ENCODE results near the gene STYXL2. TPM values are rescaled to one million over a fixed set of nuclear protein-coding genes. Genes with fewer than 3 reads are reported as not detected.

Gene STYXL2
- total and polyA plus RNA-seq, 2 donors (not counting 3 experiments of a cell fraction or from before 2014, with no cell fraction given), result not detected

- intact Hi-C loops (cut with micrococcal nuclease) (no loop called here), dilution Hi-C loops (cut with MboI; ENCODE audit: extremely low pct_ligation_motif_present, low sequenced_read_pairs) (no loop called here)
- Histone ChIP-seq H3K36me3 (ENCODE audit: control insufficient read depth in 2 of 2, extremely low read depth in 1 of 2, insufficient read depth in 2 of 2, low read length in 2 of 2) (no peaks in the 10 kb centered on the region), H3K79me2 (ENCODE audit: control insufficient read depth, insufficient read depth, low read length) (no peaks in the 10 kb centered on the region), H3K4me1 (ENCODE audit: control insufficient read depth, extremely low read depth, insufficient read depth, low read length) (no peaks in the 10 kb centered on the region), H3K27me3 (ENCODE audit: control insufficient read depth in 2 of 2, insufficient read depth in 2 of 2, low read length in 2 of 2) (no peaks in the 10 kb centered on the region), H3K9me1 (replicated peaks; ENCODE audit: control insufficient read depth, extremely low read depth, insufficient read depth, low read length) (no peaks in the 10 kb centered on the region), H2AFZ (ENCODE audit: low read depth, low read length) (no peak overlapping the region), H3K4me3 (replicated peaks in 1 of 3; ENCODE audit: insufficient read depth in 1 of 3, low read depth in 1 of 3, low read length in 3 of 3) (no peak overlapping the region), H3K27ac (ENCODE audit: insufficient read depth, low read depth, low read length) (no peak overlapping the region), H3K9me3 (replicated peaks; ENCODE audit: control insufficient read depth, insufficient read depth, low read length) (no peaks in the 10 kb centered on the region), H3K9ac (replicated peaks; ENCODE audit: extremely low read depth, insufficient read depth, low read length) (no peak overlapping the region), H3K4me2 (ENCODE audit: insufficient read depth, low read length) (no peak overlapping the region), H4K20me1 (replicated peaks; ENCODE audit: control insufficient read depth, extremely low read depth, insufficient read depth, low read length) (no peaks in the 10 kb centered on the region)
- FAIRE-seq, result no peak
- BruUV-seq (replicated peaks), result no TSS peak
- no peak for TF ChIP-seq EZH2 (IDR thresholded peaks at IDR 0.05; ENCODE audit: borderline replicate concordance, low read depth, low read length, severe bottlenecking)
- TF ChIP-seq MAX (IDR thresholded peaks at IDR 0.05; ENCODE audit: insufficient read depth, insufficient read length), result no peak
- TF ChIP-seq, protein P1, sequence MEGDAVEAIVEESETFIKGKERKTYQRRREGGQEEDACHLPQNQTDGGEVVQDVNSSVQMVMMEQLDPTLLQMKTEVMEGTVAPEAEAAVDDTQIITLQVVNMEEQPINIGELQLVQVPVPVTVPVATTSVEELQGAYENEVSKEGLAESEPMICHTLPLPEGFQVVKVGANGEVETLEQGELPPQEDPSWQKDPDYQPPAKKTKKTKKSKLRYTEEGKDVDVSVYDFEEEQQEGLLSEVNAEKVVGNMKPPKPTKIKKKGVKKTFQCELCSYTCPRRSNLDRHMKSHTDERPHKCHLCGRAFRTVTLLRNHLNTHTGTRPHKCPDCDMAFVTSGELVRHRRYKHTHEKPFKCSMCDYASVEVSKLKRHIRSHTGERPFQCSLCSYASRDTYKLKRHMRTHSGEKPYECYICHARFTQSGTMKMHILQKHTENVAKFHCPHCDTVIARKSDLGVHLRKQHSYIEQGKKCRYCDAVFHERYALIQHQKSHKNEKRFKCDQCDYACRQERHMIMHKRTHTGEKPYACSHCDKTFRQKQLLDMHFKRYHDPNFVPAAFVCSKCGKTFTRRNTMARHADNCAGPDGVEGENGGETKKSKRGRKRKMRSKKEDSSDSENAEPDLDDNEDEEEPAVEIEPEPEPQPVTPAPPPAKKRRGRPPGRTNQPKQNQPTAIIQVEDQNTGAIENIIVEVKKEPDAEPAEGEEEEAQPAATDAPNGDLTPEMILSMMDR (IDR thresholded peaks at IDR 0.05; ENCODE audit: extremely low read depth in 1 of 2, insufficient read depth in 1 of 2, low read depth in 1 of 2, low read length in 2 of 2), result no peak
- no peak for TF ChIP-seq POLR2A (IDR thresholded peaks at IDR 0.05; ENCODE audit: low read depth, low read length)
- no peak for TF ChIP-seq MYC (IDR thresholded peaks at IDR 0.05; ENCODE audit: low read depth, low read length)
- no peak for TF ChIP-seq POLR2AphosphoS5 (IDR thresholded peaks at IDR 0.05; ENCODE audit: insufficient read depth, low read depth, low read length)
- TF ChIP-seq FOS (IDR thresholded peaks at IDR 0.05; ENCODE audit: borderline replicate concordance, insufficient read depth, low read length), result no peak
- TF ChIP-seq GATA2 (IDR thresholded peaks at IDR 0.05; ENCODE audit: insufficient read depth, insufficient read length, low read depth, low read length), result no peak
- no peak for TF ChIP-seq JUN (IDR thresholded peaks at IDR 0.05; ENCODE audit: borderline replicate concordance, insufficient read depth, insufficient read length, low read depth)
- ChIA-PET CTCF (interaction anchor here (1.5 kb wide), 1 partner anchor 88 kb away, joined by 3 read pairs; no protein-coding TSS in a partner anchor), POLR2A (no interaction called here)
- DNase-seq (ENCODE audit: low read depth, low spot score), result no peak
These were observed 38.6 kb downstream of the STYXL2 start for GRCh38 chr1:167132301-167133010.

Measured in endothelial cell of umbilical vein (primary cell).